ENCODE data around the gene NEK6. TPM values are rescaled to one million over a fixed set of nuclear protein-coding genes. Genes with fewer than 3 reads are reported as not detected.

The NEK6 gene
- total and polyA plus RNA-seq, 9 of the 15 experiments (the other 6 are each of a cell fraction or from before 2014, with no cell fraction given) = 3.1 to 19.0 (median 8.4) TPM

GRCh38 chr9:124323904-124324303, 66.2 kb downstream of the NEK6 start:
- TF ChIP-seq ZNF324 (CRISPR knock-in tag; IDR thresholded peaks at IDR 0.05) (no peak), KLF1 (tag; IDR thresholded peaks at IDR 0.05) (no peak), ETV6 (IDR thresholded peaks at IDR 0.05; ENCODE audit: borderline replicate concordance in 1 of 2, low read depth in 2 of 2, low read length in 1 of 2) (no peak), ETV6 (CRISPR knock-in tag; IDR thresholded peaks at IDR 0.05; ENCODE audit: borderline replicate concordance) (no peak), ARID3B (CRISPR knock-in tag; IDR thresholded peaks at IDR 0.05; ENCODE audit: borderline replicate concordance) (no peak), MCM5 (IDR thresholded peaks at IDR 0.05; ENCODE audit: low read depth) (no peak), NCOA6 (IDR thresholded peaks at IDR 0.05) (no peak), MTA2 (IDR thresholded peaks at IDR 0.05; ENCODE audit: low read depth) (no peak), ZNF766 (CRISPR knock-in tag; conservative IDR thresholded peaks at IDR 0.05) (no peak), HDGF (IDR thresholded peaks at IDR 0.05) (no peak), LEF1 (IDR thresholded peaks at IDR 0.05) (no peak), ETS2 (tag; IDR thresholded peaks at IDR 0.05; ENCODE audit: borderline replicate concordance, poor library complexity, severe bottlenecking) (no peak), CHD1 (IDR thresholded peaks at IDR 0.05; ENCODE audit: low read length) (no peak), CBFA2T3 (IDR thresholded peaks at IDR 0.05) (no peak), ZNF133 (CRISPR knock-in tag; IDR thresholded peaks at IDR 0.05) (no peak)
- Histone ChIP-seq H3K4me3 (no peak overlapping the region), H3K27ac (ENCODE audit: extremely low read depth, low read depth, low read length) (no peak overlapping the region), H2AFZ (ENCODE audit: low read depth, low read length) (no peak overlapping the region), H3K79me2 (ENCODE audit: control insufficient read depth, insufficient read depth, low read length) (no peaks in the 10 kb centered on the region), H3K36me3 (ENCODE audit: control insufficient read depth, insufficient read depth, low read length) (no peaks in the 10 kb centered on the region; the same call in 2 of the 3 replicates), H3K9ac (ENCODE audit: insufficient read depth in 1 of 2, low read depth in 2 of 2, low read length in 2 of 2) (no peak overlapping the region), H3K27me3 (ENCODE audit: control insufficient read depth in 2 of 2, insufficient read depth in 2 of 2, low read length in 2 of 2) (no peaks in the 10 kb centered on the region), H3K4me2 (ENCODE audit: insufficient read depth, low read length) (no peak overlapping the region), H3K9me3 (replicated peaks; ENCODE audit: control insufficient read depth, insufficient read depth, low read depth, low read length) (no peaks in the 10 kb centered on the region), H3K4me1 (replicated peaks in 1 of 2; ENCODE audit: control insufficient read depth in 2 of 2, insufficient read depth in 2 of 2, low read length in 2 of 2) (peaks cover 11 to 24% of the 10 kb centered on the region in 2 experiments), H4K20me1 (replicated peaks; ENCODE audit: control insufficient read depth, insufficient read depth, low read length) (0 out of 2 replicates have a peak, but pooled peaks cover 4% of the 10 kb centered on the region), H3K9me1 (ENCODE audit: control insufficient read depth, insufficient read depth, low read length) (no peaks in the 10 kb centered on the region)
- FAIRE-seq (no peak), ATAC-seq (no peak), DNase-seq (ENCODE audit: extremely low read depth in 1 of 4, low spot score in 3 of 4) (no peak)
- no TSS peak for BruUV-seq (replicated peaks)
- intact Hi-C loops (cut with micrococcal nuclease) = loop anchor here (5.0 kb wide), 1 partner anchor 68 kb away; no protein-coding TSS in a partner anchor
- 68% methylated on average over 7 of the region's 10 CpGs for WGBS (ENCODE audit: insufficient coverage, low coverage, missing lambda C conversion rate)
- ChIA-PET CTCF (ENCODE audit: low intra/inter-chr PET ratio) (interaction anchor here (0.6 kb wide), 1 partner anchor 126 kb away, joined by 3 read pairs; no protein-coding TSS in a partner anchor), POLR2A (no interaction called here)
- in situ Hi-C loops (cut with MboI) = loop anchor here (5.0 to 25.0 kb wide), 2 partner anchors 197 to 787 kb away; no protein-coding TSS in a partner anchor

Measured in K562 (cell line).